Chondrocyte (in vitro differentiated cells): ENCODE results near the gene RALA. TPM values are rescaled to one million over a fixed set of nuclear protein-coding genes. Genes with fewer than 3 reads are reported as not detected.

Experiments used
- DNase-seq: peaks from one replicate; pipeline ENCODE4 v3.0.0; 2021; ENCODE audit warnings: mixed read lengths, low spot score
- H3K27ac Mint-ChIP-seq: one replicate; pipeline ENCODE4 v1.8.0; 2021; ENCODE audit warnings: mild to moderate bottlenecking, moderate library complexity, mixed read lengths; ENCODE audit not compliant: unreplicated experiment
- H3K27me3 Mint-ChIP-seq: 2 replicates; pipeline ENCODE4 v1.8.0; 2021; ENCODE audit warnings: low read depth, mixed read lengths
- H3K36me3 Mint-ChIP-seq: 2 replicates; pipeline ENCODE4 v1.8.0; 2021; ENCODE audit warnings: low read depth, mixed read lengths
- H3K4me1 Mint-ChIP-seq: 2 replicates; pipeline ENCODE4 v1.8.0; 2021; ENCODE audit warnings: low read depth, mild to moderate bottlenecking, mixed read lengths
- H3K4me3 Mint-ChIP-seq: one replicate; pipeline ENCODE4 v1.8.0; 2021; ENCODE audit warnings: mild to moderate bottlenecking, moderate library complexity, mixed read lengths; ENCODE audit not compliant: unreplicated experiment
- H3K9me3 Mint-ChIP-seq: 2 replicates; pipeline ENCODE4 v1.8.0; 2021; ENCODE audit warnings: low read depth, mixed read lengths
- CTCF ChIP-seq: fragments of 200-600 bp; sonication (generic); IDR thresholded peaks from 2 replicates; pipeline ENCODE4 v1.5.0; 2021; ENCODE audit warnings: antibody characterized with exemption, mild to moderate bottlenecking, moderate library complexity
- total RNA-seq: library from RNA; stranded (reverse); gene quantifications from 3 replicates; pipeline ENCODE4 v1.2.1, GENCODE V29; 2021

Gene RALA
- total RNA-seq, 1 donor from 2014 or later = 35.2 TPM

- Mint-ChIP-seq H3K27me3 (no peaks in the 10 kb centered on the region), H3K27ac (peak overlapping the region; percentile 98), H3K4me1 (peaks cover 39% of the 10 kb centered on the region), H3K9me3 (no peaks in the 10 kb centered on the region), H3K36me3 (no peaks in the 10 kb centered on the region), H3K4me3 (peak overlapping the region; percentile 83)
- no peak for TF ChIP-seq CTCF
- DNase-seq = no peak
These were observed 763 bp upstream of the RALA start for GRCh38 chr7:39622609-39623008.

- DNase-seq = no peak
These were observed 515 bp downstream of the RALA start for GRCh38 chr7:39623732-39624441.

GRCh38 chr7:39624442-39624807 is 1.1 kb downstream of the RALA start:
- TF ChIP-seq CTCF = peak; percentile 21
- Mint-ChIP-seq H3K4me1 (peaks cover 46% of the 10 kb centered on the region), H3K27me3 (no peaks in the 10 kb centered on the region), H3K36me3 (no peaks in the 10 kb centered on the region), H3K27ac (peak overlapping the region; percentile 72), H3K9me3 (no peaks in the 10 kb centered on the region), H3K4me3 (peak overlapping the region; percentile 98)
- no peak for DNase-seq

More at GRCh38 chr7:39623732-39624441, 515 bp downstream of the RALA start:
- no peaks in the 10 kb centered on the region for H3K27me3 Mint-ChIP-seq
- peak overlapping the region; percentile 98 for H3K27ac Mint-ChIP-seq
- H3K4me3 Mint-ChIP-seq = peak overlapping the region; percentile 98
- H3K4me1 Mint-ChIP-seq = peaks cover 46% of the 10 kb centered on the region
- no peak for TF ChIP-seq CTCF
- no peaks in the 10 kb centered on the region for H3K36me3 Mint-ChIP-seq
- no peaks in the 10 kb centered on the region for H3K9me3 Mint-ChIP-seq

GRCh38 chr7:39624935-39625694 is 1.7 kb downstream of the RALA start:
- DNase-seq = no peak

More at GRCh38 chr7:39624935-39625694, 1.7 kb downstream of the RALA start:
- TF ChIP-seq CTCF = no peak
- H3K36me3 Mint-ChIP-seq = no peaks in the 10 kb centered on the region
- peak overlapping the region; percentile 77 for H3K27ac Mint-ChIP-seq
- no peaks in the 10 kb centered on the region for H3K27me3 Mint-ChIP-seq
- peak overlapping the region; percentile 98 for H3K4me3 Mint-ChIP-seq
- H3K4me1 Mint-ChIP-seq = peaks cover 46% of the 10 kb centered on the region
- no peaks in the 10 kb centered on the region for H3K9me3 Mint-ChIP-seq
